Measurements from ENCODE around the gene SHROOM2. TPM values are rescaled to one million over a fixed set of nuclear protein-coding genes. Genes with fewer than 3 reads are reported as not detected.

The SHROOM2 gene
- total and polyA plus RNA-seq, 4 donors: 3.0 to 15.5 (median 5.0) TPM

DNA sequence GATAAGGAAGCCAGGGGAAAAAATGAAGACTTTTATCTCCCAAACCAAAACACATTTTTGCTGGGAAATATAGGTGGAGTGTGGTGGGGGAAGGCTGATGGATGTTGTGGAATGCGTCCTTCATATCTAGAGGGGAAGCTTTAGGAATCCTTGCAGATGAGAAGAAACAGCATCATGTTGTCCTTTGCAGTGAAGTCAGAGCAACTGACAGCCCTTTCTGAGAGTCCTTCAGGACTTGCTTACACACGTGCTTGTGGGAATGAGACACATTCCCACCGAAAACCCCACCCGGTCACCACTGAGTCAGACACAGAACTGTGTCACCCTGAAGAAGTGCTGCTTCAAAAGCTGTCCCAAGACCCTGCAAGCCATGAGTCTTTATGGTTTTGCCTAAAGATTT is 81.5 kb downstream of the SHROOM2 start:
- Histone ChIP-seq H3K9ac (ENCODE audit: insufficient read depth in 1 of 2, low read length in 2 of 2) (no peak overlapping the region), H3K27ac (ENCODE audit: low read depth in 1 of 2, low read length in 1 of 2) (no peak overlapping the region), H3K4me1 (ENCODE audit: control insufficient read depth in 5 of 5, insufficient read depth in 5 of 5, low read length in 5 of 5) (peaks cover 0 to 16% (median 1%) of the 10 kb centered on the region in 5 donors), H3K4me3 (no peak overlapping the region), H3K36me3 (ENCODE audit: control insufficient read depth in 4 of 4, insufficient read depth in 4 of 4, low read length in 4 of 4) (no peaks in the 10 kb centered on the region), H3K9me3 (ENCODE audit: control insufficient read depth in 4 of 4, insufficient read depth in 3 of 4, low read length in 3 of 4) (peaks cover 0 to 2% (median 0%) of the 10 kb centered on the region in 4 donors), H3K27me3 (ENCODE audit: control insufficient read depth in 3 of 3, insufficient read depth in 3 of 3, low read length in 2 of 3) (peaks cover 0 to 7% (median 0%) of the 10 kb centered on the region in 3 donors)
- ATAC-seq (ENCODE audit: insufficient read depth, low FRiP score) (no peak), DNase-seq (no peak)
- WGBS, 2 donors: 47 to 55% methylated on average over 4 of the region's 4 CpGs
- TF ChIP-seq, protein P1, sequence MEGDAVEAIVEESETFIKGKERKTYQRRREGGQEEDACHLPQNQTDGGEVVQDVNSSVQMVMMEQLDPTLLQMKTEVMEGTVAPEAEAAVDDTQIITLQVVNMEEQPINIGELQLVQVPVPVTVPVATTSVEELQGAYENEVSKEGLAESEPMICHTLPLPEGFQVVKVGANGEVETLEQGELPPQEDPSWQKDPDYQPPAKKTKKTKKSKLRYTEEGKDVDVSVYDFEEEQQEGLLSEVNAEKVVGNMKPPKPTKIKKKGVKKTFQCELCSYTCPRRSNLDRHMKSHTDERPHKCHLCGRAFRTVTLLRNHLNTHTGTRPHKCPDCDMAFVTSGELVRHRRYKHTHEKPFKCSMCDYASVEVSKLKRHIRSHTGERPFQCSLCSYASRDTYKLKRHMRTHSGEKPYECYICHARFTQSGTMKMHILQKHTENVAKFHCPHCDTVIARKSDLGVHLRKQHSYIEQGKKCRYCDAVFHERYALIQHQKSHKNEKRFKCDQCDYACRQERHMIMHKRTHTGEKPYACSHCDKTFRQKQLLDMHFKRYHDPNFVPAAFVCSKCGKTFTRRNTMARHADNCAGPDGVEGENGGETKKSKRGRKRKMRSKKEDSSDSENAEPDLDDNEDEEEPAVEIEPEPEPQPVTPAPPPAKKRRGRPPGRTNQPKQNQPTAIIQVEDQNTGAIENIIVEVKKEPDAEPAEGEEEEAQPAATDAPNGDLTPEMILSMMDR (IDR thresholded peaks at IDR 0.05; ENCODE audit: control extremely low read depth, extremely low read depth): no peak

GRCh38 chrX:9871701-9872268 is 85.6 kb downstream of the SHROOM2 start:
- peak; percentile 45 to 80 (median 71) for DNase-seq
- Histone ChIP-seq H3K9me3 (ENCODE audit: control insufficient read depth in 4 of 4, insufficient read depth in 3 of 4, low read length in 3 of 4) (peaks cover 0 to 7% (median 0%) of the 10 kb centered on the region in 4 donors), H3K4me1 (ENCODE audit: control insufficient read depth in 5 of 5, insufficient read depth in 5 of 5, low read length in 5 of 5) (peaks cover 0 to 11% (median 0%) of the 10 kb centered on the region in 5 donors), H3K36me3 (ENCODE audit: control insufficient read depth in 4 of 4, insufficient read depth in 4 of 4, low read length in 4 of 4) (no peaks in the 10 kb centered on the region), H3K9ac (ENCODE audit: insufficient read depth in 1 of 2, low read length in 2 of 2) (no peak overlapping the region), H3K27ac (ENCODE audit: low read depth in 1 of 2, low read length in 1 of 2) (no peak overlapping the region), H3K4me3 (no peak overlapping the region), H3K27me3 (ENCODE audit: control insufficient read depth in 3 of 3, insufficient read depth in 3 of 3, low read length in 2 of 3) (no peaks in the 10 kb centered on the region)
- no peak for ATAC-seq (ENCODE audit: insufficient read depth, low FRiP score)
- 68 to 75% methylated on average over 1 of the region's 1 CpG for WGBS, 2 donors
- TF ChIP-seq, protein P1 (IDR thresholded peaks at IDR 0.05; ENCODE audit: control extremely low read depth, extremely low read depth): no peak

GRCh38 chrX:9873360-9873759 is 87.1 kb downstream of the SHROOM2 start:
- WGBS, 2 donors: 92 to 96% methylated on average over 11 to 12 of the region's 12 CpGs
- Histone ChIP-seq H3K27me3 (ENCODE audit: control insufficient read depth in 3 of 3, insufficient read depth in 3 of 3, low read length in 2 of 3) (no peaks in the 10 kb centered on the region), H3K36me3 (ENCODE audit: control insufficient read depth in 4 of 4, insufficient read depth in 4 of 4, low read length in 4 of 4) (no peaks in the 10 kb centered on the region), H3K4me3 (no peak overlapping the region), H3K4me1 (ENCODE audit: control insufficient read depth in 5 of 5, insufficient read depth in 5 of 5, low read length in 5 of 5) (peaks cover 0 to 4% (median 0%) of the 10 kb centered on the region in 5 donors), H3K27ac (ENCODE audit: low read depth in 1 of 2, low read length in 1 of 2) (no peak overlapping the region), H3K9me3 (ENCODE audit: control insufficient read depth in 4 of 4, insufficient read depth in 3 of 4, low read length in 3 of 4) (peaks cover 0 to 7% (median 0%) of the 10 kb centered on the region in 4 donors), H3K9ac (ENCODE audit: insufficient read depth in 1 of 2, low read length in 2 of 2) (no peak overlapping the region)
- no peak for ATAC-seq (ENCODE audit: insufficient read depth, low FRiP score)
- TF ChIP-seq, protein P1 (IDR thresholded peaks at IDR 0.05; ENCODE audit: control extremely low read depth, extremely low read depth): no peak
- no peak for DNase-seq
